ENCODE results near the gene DDAH1.

Gene DDAH1

GRCh38 chr1:85319931-85320330 lies 145.0 kb downstream of the DDAH1 start:
- Histone ChIP-seq H3K27me3 (ENCODE audit: control insufficient read depth, insufficient read depth, low read length) (no peaks in the 10 kb centered on the region), H3K4me3 (ENCODE audit: low read depth, low read length) (no peak overlapping the region), H3K4me1 (ENCODE audit: control insufficient read depth, insufficient read depth, low read length) (no peaks in the 10 kb centered on the region), H3K9ac (ENCODE audit: low read depth, low read length) (no peak overlapping the region), H3K36me3 (ENCODE audit: control insufficient read depth, insufficient read depth, low read length) (no peaks in the 10 kb centered on the region), H3K9me3 (ENCODE audit: control insufficient read depth, insufficient read depth, low read length) (no peaks in the 10 kb centered on the region)

- H3K4me3 ChIP-seq (ENCODE audit: low read depth, low read length), result no peak overlapping the region
- no peaks in the 10 kb centered on the region for H3K9me3 ChIP-seq (ENCODE audit: control insufficient read depth, insufficient read depth, low read length)
- no peaks in the 10 kb centered on the region for H3K27me3 ChIP-seq (ENCODE audit: control insufficient read depth, insufficient read depth, low read length)
- H3K36me3 ChIP-seq (ENCODE audit: control insufficient read depth, insufficient read depth, low read length), result no peaks in the 10 kb centered on the region
- no peak overlapping the region for H3K9ac ChIP-seq (ENCODE audit: low read depth, low read length)
- no peaks in the 10 kb centered on the region for H3K4me1 ChIP-seq (ENCODE audit: control insufficient read depth, insufficient read depth, low read length)
Measured at GRCh38 chr1:85319491-85319890, 145.5 kb downstream of the DDAH1 start.

- H3K27me3 ChIP-seq (ENCODE audit: control insufficient read depth, insufficient read depth, low read length), result no peaks in the 10 kb centered on the region
Measured at GRCh38 chr1:85318217-85318616, 146.7 kb downstream of the DDAH1 start.

GRCh38 chr1:85317560-85317959 lies 147.4 kb downstream of the DDAH1 start:
- H3K27me3 ChIP-seq (ENCODE audit: control insufficient read depth, insufficient read depth, low read length), result no peaks in the 10 kb centered on the region
- no peak overlapping the region for H3K9ac ChIP-seq (ENCODE audit: low read depth, low read length)
- no peak overlapping the region for H3K4me3 ChIP-seq (ENCODE audit: low read depth, low read length)
- H3K4me1 ChIP-seq (ENCODE audit: control insufficient read depth, insufficient read depth, low read length), result no peaks in the 10 kb centered on the region
- no peaks in the 10 kb centered on the region for H3K36me3 ChIP-seq (ENCODE audit: control insufficient read depth, insufficient read depth, low read length)
- no peaks in the 10 kb centered on the region for H3K9me3 ChIP-seq (ENCODE audit: control insufficient read depth, insufficient read depth, low read length)

More at GRCh38 chr1:85318217-85318616, 146.7 kb downstream of the DDAH1 start:
- no peaks in the 10 kb centered on the region for H3K36me3 ChIP-seq (ENCODE audit: control insufficient read depth, insufficient read depth, low read length)
- no peak overlapping the region for H3K4me3 ChIP-seq (ENCODE audit: low read depth, low read length)
- H3K9me3 ChIP-seq (ENCODE audit: control insufficient read depth, insufficient read depth, low read length), result no peaks in the 10 kb centered on the region
- H3K4me1 ChIP-seq (ENCODE audit: control insufficient read depth, insufficient read depth, low read length), result no peaks in the 10 kb centered on the region
- no peak overlapping the region for H3K9ac ChIP-seq (ENCODE audit: low read depth, low read length)

GRCh38 chr1:85316321-85316720 lies 148.6 kb downstream of the DDAH1 start:
- no peak overlapping the region for H3K4me3 ChIP-seq (ENCODE audit: low read depth, low read length)
- no peaks in the 10 kb centered on the region for H3K9me3 ChIP-seq (ENCODE audit: control insufficient read depth, insufficient read depth, low read length)
- no peaks in the 10 kb centered on the region for H3K4me1 ChIP-seq (ENCODE audit: control insufficient read depth, insufficient read depth, low read length)

GRCh38 chr1:85315789-85316188 lies 149.2 kb downstream of the DDAH1 start:
- H3K9ac ChIP-seq (ENCODE audit: low read depth, low read length), result no peak overlapping the region

More at GRCh38 chr1:85316321-85316720, 148.6 kb downstream of the DDAH1 start:
- Histone ChIP-seq H3K27me3 (ENCODE audit: control insufficient read depth, insufficient read depth, low read length) (no peaks in the 10 kb centered on the region), H3K36me3 (ENCODE audit: control insufficient read depth, insufficient read depth, low read length) (no peaks in the 10 kb centered on the region), H3K9ac (ENCODE audit: low read depth, low read length) (no peak overlapping the region)

GRCh38 chr1:85314726-85315125 lies 150.2 kb downstream of the DDAH1 start:
- no peak overlapping the region for H3K9ac ChIP-seq (ENCODE audit: low read depth, low read length)
- no peaks in the 10 kb centered on the region for H3K9me3 ChIP-seq (ENCODE audit: control insufficient read depth, insufficient read depth, low read length)
- H3K36me3 ChIP-seq (ENCODE audit: control insufficient read depth, insufficient read depth, low read length), result no peaks in the 10 kb centered on the region
- H3K4me1 ChIP-seq (ENCODE audit: control insufficient read depth, insufficient read depth, low read length), result no peaks in the 10 kb centered on the region
- H3K27me3 ChIP-seq (ENCODE audit: control insufficient read depth, insufficient read depth, low read length), result no peaks in the 10 kb centered on the region
- no peak overlapping the region for H3K4me3 ChIP-seq (ENCODE audit: low read depth, low read length)

More at GRCh38 chr1:85315789-85316188, 149.2 kb downstream of the DDAH1 start:
- Histone ChIP-seq H3K4me1 (ENCODE audit: control insufficient read depth, insufficient read depth, low read length) (no peaks in the 10 kb centered on the region), H3K9me3 (ENCODE audit: control insufficient read depth, insufficient read depth, low read length) (no peaks in the 10 kb centered on the region), H3K4me3 (ENCODE audit: low read depth, low read length) (no peak overlapping the region), H3K27me3 (ENCODE audit: control insufficient read depth, insufficient read depth, low read length) (no peaks in the 10 kb centered on the region), H3K36me3 (ENCODE audit: control insufficient read depth, insufficient read depth, low read length) (no peaks in the 10 kb centered on the region)

- Histone ChIP-seq H3K9ac (ENCODE audit: low read depth, low read length) (no peak overlapping the region), H3K4me3 (ENCODE audit: low read depth, low read length) (no peak overlapping the region), H3K36me3 (ENCODE audit: control insufficient read depth, insufficient read depth, low read length) (no peaks in the 10 kb centered on the region), H3K27me3 (ENCODE audit: control insufficient read depth, insufficient read depth, low read length) (no peaks in the 10 kb centered on the region), H3K9me3 (ENCODE audit: control insufficient read depth, insufficient read depth, low read length) (no peaks in the 10 kb centered on the region), H3K4me1 (ENCODE audit: control insufficient read depth, insufficient read depth, low read length) (no peaks in the 10 kb centered on the region)
Measured at GRCh38 chr1:85313888-85314696, 150.9 kb downstream of the DDAH1 start.

GRCh38 chr1:85311818-85312217 lies 153.1 kb downstream of the DDAH1 start:
- no peak overlapping the region for H3K9ac ChIP-seq (ENCODE audit: low read depth, low read length)
- H3K4me1 ChIP-seq (ENCODE audit: control insufficient read depth, insufficient read depth, low read length), result no peaks in the 10 kb centered on the region
- H3K4me3 ChIP-seq (ENCODE audit: low read depth, low read length), result no peak overlapping the region
- H3K27me3 ChIP-seq (ENCODE audit: control insufficient read depth, insufficient read depth, low read length), result no peaks in the 10 kb centered on the region
- no peaks in the 10 kb centered on the region for H3K9me3 ChIP-seq (ENCODE audit: control insufficient read depth, insufficient read depth, low read length)
- no peaks in the 10 kb centered on the region for H3K36me3 ChIP-seq (ENCODE audit: control insufficient read depth, insufficient read depth, low read length)

- Histone ChIP-seq H3K9ac (ENCODE audit: low read depth, low read length) (no peak overlapping the region), H3K36me3 (ENCODE audit: control insufficient read depth, insufficient read depth, low read length) (no peaks in the 10 kb centered on the region), H3K9me3 (ENCODE audit: control insufficient read depth, insufficient read depth, low read length) (no peaks in the 10 kb centered on the region), H3K4me3 (ENCODE audit: low read depth, low read length) (no peak overlapping the region), H3K4me1 (ENCODE audit: control insufficient read depth, insufficient read depth, low read length) (no peaks in the 10 kb centered on the region), H3K27me3 (ENCODE audit: control insufficient read depth, insufficient read depth, low read length) (no peaks in the 10 kb centered on the region)
Measured at GRCh38 chr1:85308833-85309350, 156.1 kb downstream of the DDAH1 start.

- Histone ChIP-seq H3K9ac (ENCODE audit: low read depth, low read length) (no peak overlapping the region), H3K4me3 (ENCODE audit: low read depth, low read length) (no peak overlapping the region), H3K36me3 (ENCODE audit: control insufficient read depth, insufficient read depth, low read length) (no peaks in the 10 kb centered on the region), H3K27me3 (ENCODE audit: control insufficient read depth, insufficient read depth, low read length) (no peaks in the 10 kb centered on the region), H3K4me1 (ENCODE audit: control insufficient read depth, insufficient read depth, low read length) (no peaks in the 10 kb centered on the region), H3K9me3 (ENCODE audit: control insufficient read depth, insufficient read depth, low read length) (no peaks in the 10 kb centered on the region)
Measured at GRCh38 chr1:85307987-85308832, 156.7 kb downstream of the DDAH1 start.
